Mesenchymal stem cell (in vitro differentiated cells and primary cell): ENCODE measurements around the gene FOXQ1.

ENCODE experiments used
- DNase-seq: peaks from one replicate; pipeline ENCODE4 v3.0.0-alpha.2; 2013
- H2AFZ ChIP-seq: one replicate; pipeline ENCODE4 v1.6.1; 2013; ENCODE audit warnings: low read depth, mild to moderate bottlenecking, control low read depth, inconsistent platforms, low read length, moderate library complexity
- H2AK5ac ChIP-seq: 2 replicates; pipeline ENCODE4 v1.6.1; 2013; ENCODE audit warnings: low read length, moderate library complexity, mild to moderate bottlenecking, inconsistent platforms; ENCODE audit not compliant: severe bottlenecking
- H2BK120ac ChIP-seq: one replicate; pipeline ENCODE4 v1.6.1; 2013; ENCODE audit warnings: low read depth, mild to moderate bottlenecking, inconsistent platforms, low read length, moderate library complexity
- H2BK12ac ChIP-seq, 2 experiments: one replicate each; pipeline ENCODE4 v1.6.1; 2013; ENCODE audit warnings: inconsistent platforms in 2 of 2, low read length in 2 of 2, mild to moderate bottlenecking in 2 of 2, moderate library complexity in 2 of 2, control low read depth in 1 of 2
- H2BK15ac ChIP-seq: one replicate; pipeline ENCODE4 v1.6.1; 2013; ENCODE audit warnings: mild to moderate bottlenecking, low read depth, inconsistent platforms; ENCODE audit not compliant: poor library complexity, severe bottlenecking
- H2BK5ac ChIP-seq: 2 replicates; pipeline ENCODE4 v1.6.1; 2013; ENCODE audit warnings: low read depth, mild to moderate bottlenecking, low read length, control low read depth, inconsistent platforms; ENCODE audit not compliant: poor library complexity, severe bottlenecking
- H3K14ac ChIP-seq, 2 experiments: one replicate each; pipeline ENCODE4 v1.6.1; 2013; ENCODE audit warnings: inconsistent platforms in 2 of 2, low read length in 2 of 2, control low read depth in 1 of 2, mild to moderate bottlenecking in 1 of 2, moderate library complexity in 1 of 2
- H3K18ac ChIP-seq, 2 experiments: one replicate each; pipeline ENCODE4 v1.6.1; 2013; ENCODE audit warnings: inconsistent platforms in 2 of 2, low read length in 2 of 2, control low read depth in 1 of 2, low read depth in 1 of 2, mild to moderate bottlenecking in 1 of 2
- H3K23ac ChIP-seq, 2 experiments: one replicate each; pipeline ENCODE4 v1.6.1; 2013; ENCODE audit warnings: inconsistent platforms in 2 of 2, low read length in 2 of 2, mild to moderate bottlenecking in 2 of 2, moderate library complexity in 2 of 2, control low read depth in 1 of 2
- H3K27ac ChIP-seq: 2 replicates; pipeline ENCODE4 v1.5.1; 2013; ENCODE audit warnings: mild to moderate bottlenecking, moderate library complexity, low read length, control low read depth, inconsistent platforms; ENCODE audit not compliant: poor library complexity, severe bottlenecking
- H3K27me3 ChIP-seq, 2 experiments: 2 replicates each; pipeline versions ENCODE4 v1.6.1 to v1.7.0; 2013; ENCODE audit warnings: low read length in 2 of 2, mild to moderate bottlenecking in 2 of 2, moderate library complexity in 2 of 2, control low read depth in 1 of 2, inconsistent platforms in 1 of 2; ENCODE audit not compliant: control insufficient read depth in 1 of 2, insufficient read depth in 1 of 2
- H3K36me3 ChIP-seq, 2 experiments: 2 replicates each; pipeline versions ENCODE4 v1.6.1 to v1.7.0; 2013; ENCODE audit warnings: low read length in 2 of 2, control low read depth in 1 of 2, inconsistent platforms in 1 of 2, low read depth in 1 of 2, mild to moderate bottlenecking in 1 of 2; ENCODE audit not compliant: insufficient read depth in 2 of 2, control insufficient read depth in 1 of 2
- H3K4ac ChIP-seq, 2 experiments: one replicate each; pipeline ENCODE4 v1.6.1; 2013; ENCODE audit warnings: inconsistent platforms in 2 of 2, low read length in 2 of 2, mild to moderate bottlenecking in 2 of 2, moderate library complexity in 2 of 2, control low read depth in 1 of 2, low read depth in 1 of 2
- H3K4me1 ChIP-seq: 2 replicates; pipeline ENCODE4 v1.6.1; 2013; ENCODE audit warnings: low read depth, low read length, control low read depth; ENCODE audit not compliant: control insufficient read depth, insufficient read depth
- H3K4me2 ChIP-seq: 2 replicates; pipeline ENCODE4 v1.6.1; 2013; ENCODE audit warnings: low read length, mild to moderate bottlenecking, inconsistent platforms; ENCODE audit not compliant: poor library complexity, severe bottlenecking
- H3K4me3 ChIP-seq, 2 experiments: 2 replicates each; pipeline versions ENCODE4 v1.5.1 to v1.7.0; 2013; ENCODE audit warnings: low read length in 2 of 2, mild to moderate bottlenecking in 2 of 2, control low read depth in 1 of 2, low read depth in 1 of 2; ENCODE audit not compliant: insufficient read depth in 1 of 2
- H3K79me1 ChIP-seq: replicated peaks from 2 replicates; pipeline ENCODE4 v1.6.1; 2013; ENCODE audit warnings: mild to moderate bottlenecking, control low read depth, low read length, inconsistent platforms; ENCODE audit not compliant: poor library complexity, severe bottlenecking
- H3K9ac ChIP-seq: 2 replicates; pipeline ENCODE4 v1.7.0; 2013; ENCODE audit warnings: mild to moderate bottlenecking, low read length, moderate library complexity
- H3K9me3 ChIP-seq: 2 replicates; pipeline ENCODE4 v1.7.0; 2013; ENCODE audit warnings: mild to moderate bottlenecking, low read length; ENCODE audit not compliant: control insufficient read depth
- H4K8ac ChIP-seq: one replicate; pipeline ENCODE4 v1.6.1; 2013; ENCODE audit warnings: inconsistent platforms, mild to moderate bottlenecking, low read length, moderate library complexity
- H4K91ac ChIP-seq: one replicate; pipeline ENCODE4 v1.6.1; 2013; ENCODE audit warnings: mild to moderate bottlenecking, low read length, inconsistent platforms
- WGBS: methylation state at CpG from one replicate; pipeline ENCODE4 v1.1.7; 2013; ENCODE audit warnings: mixed read lengths; 5-methylcytosine and 5-hydroxymethylcytosine counted together

The FOXQ1 gene

DNA sequence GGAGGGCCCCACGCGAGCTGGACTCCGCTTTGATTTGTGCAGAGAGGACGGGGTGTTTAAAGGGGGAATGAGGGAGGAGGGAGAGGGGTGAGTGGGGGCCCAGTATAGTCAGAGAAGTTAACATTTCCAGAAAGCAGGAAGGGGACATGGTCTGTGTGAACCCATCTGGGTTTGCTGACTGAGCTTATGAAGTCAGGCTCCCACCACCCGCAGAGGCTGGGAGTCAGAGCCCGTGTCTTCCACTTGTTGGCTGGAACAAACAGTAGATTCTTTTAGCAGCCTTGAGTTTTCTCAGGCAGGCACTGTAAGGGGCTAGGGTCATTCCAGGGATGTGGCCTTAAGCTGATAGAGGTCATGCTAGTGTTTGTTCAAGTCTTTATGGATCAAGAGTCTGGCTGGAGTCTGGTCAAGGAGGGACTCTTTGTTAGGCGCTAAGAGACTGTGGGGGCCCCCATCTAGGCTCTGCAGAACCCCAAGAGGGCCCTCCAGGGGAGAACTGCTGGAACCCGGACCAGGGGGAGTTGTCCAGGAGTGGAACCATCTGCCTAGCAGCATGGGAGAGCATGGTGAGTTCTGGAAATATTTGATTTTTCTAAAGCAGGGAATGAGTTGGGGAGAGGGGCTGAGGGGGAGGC lies 31.1 kb upstream of the FOXQ1 start:
- Histone ChIP-seq H3K79me1 (no peaks in the 10 kb centered on the region), H2AK5ac (no peak overlapping the region), H2BK12ac (no peak overlapping the region), H2BK5ac (no peak overlapping the region), H3K4me2 (no peak overlapping the region), H3K36me3 (no peaks in the 10 kb centered on the region), H3K14ac (no peak overlapping the region), H4K8ac (no peak overlapping the region), H4K91ac (no peak overlapping the region), H3K9ac (no peak overlapping the region), H3K18ac (no peak overlapping the region), H3K23ac (no peak overlapping the region), H3K9me3 (no peaks in the 10 kb centered on the region), H3K27ac (no peak overlapping the region), H2AFZ (no peak overlapping the region), H3K27me3 (peaks cover 0 to 21% of the 10 kb centered on the region in 2 experiments), H2BK15ac (no peak overlapping the region), H2BK120ac (no peak overlapping the region), H3K4me1 (peaks cover 9% of the 10 kb centered on the region), H3K4ac (no peak overlapping the region), H3K4me3 (no peak overlapping the region)
- no peak for DNase-seq
- WGBS: 87% methylated on average over 8 of the region's 8 CpGs

DNA sequence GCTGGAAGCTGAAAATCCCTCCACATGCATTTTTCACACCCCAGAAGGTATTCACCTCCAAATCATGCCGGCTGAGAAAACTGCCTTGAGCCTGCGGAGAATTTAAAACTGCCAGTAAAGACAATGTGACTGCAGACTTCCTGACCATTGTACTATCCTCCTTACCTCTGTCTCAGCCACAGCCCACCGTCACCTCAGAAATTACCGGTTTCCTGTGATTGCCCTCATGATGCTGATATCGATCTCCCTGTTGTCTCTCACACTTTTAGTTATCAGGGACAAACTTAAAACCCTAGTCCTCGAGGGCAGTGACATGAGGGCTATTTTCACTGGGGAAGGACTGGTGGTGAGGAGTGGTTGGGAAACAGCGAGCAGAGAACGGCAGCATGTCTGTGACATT lies 30.2 kb upstream of the FOXQ1 start:
- Histone ChIP-seq H3K36me3 (no peaks in the 10 kb centered on the region), H2BK5ac (no peak overlapping the region), H3K14ac (no peak overlapping the region), H2AK5ac (no peak overlapping the region), H3K79me1 (no peaks in the 10 kb centered on the region), H3K27ac (no peak overlapping the region), H3K27me3 (peaks cover 0 to 21% of the 10 kb centered on the region in 2 experiments), H4K8ac (no peak overlapping the region), H3K9ac (no peak overlapping the region), H2BK120ac (no peak overlapping the region), H3K4me2 (no peak overlapping the region), H4K91ac (no peak overlapping the region), H2BK15ac (no peak overlapping the region), H3K4ac (no peak overlapping the region), H3K18ac (no peak overlapping the region), H3K9me3 (no peaks in the 10 kb centered on the region), H3K4me3 (no peak overlapping the region), H3K4me1 (peaks cover 13% of the 10 kb centered on the region), H2BK12ac (no peak overlapping the region), H2AFZ (no peak overlapping the region), H3K23ac (no peak overlapping the region)
- WGBS: 78% methylated on average over 7 of the region's 8 CpGs
- no peak for DNase-seq

DNA sequence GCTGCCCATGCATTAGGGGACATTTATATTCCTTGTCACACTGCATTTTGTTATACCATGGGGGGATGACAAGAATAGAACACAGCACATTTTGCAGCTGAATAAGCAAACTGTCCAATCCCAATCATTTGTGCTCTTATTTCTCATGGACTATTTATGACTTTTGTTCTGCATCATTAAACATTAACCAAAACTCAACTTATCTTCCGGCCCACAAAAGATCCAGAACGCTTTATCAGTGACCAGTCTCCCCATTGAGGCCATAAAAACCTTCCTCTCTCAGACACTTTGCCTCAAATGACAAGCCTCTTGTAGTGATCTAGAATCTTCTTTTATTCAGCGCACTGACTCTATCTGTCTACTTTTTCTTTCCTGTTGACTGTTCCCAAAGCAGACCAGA lies 28.4 kb upstream of the FOXQ1 start:
- no peak overlapping the region for H3K4me2 ChIP-seq
- H3K27ac ChIP-seq: no peak overlapping the region
- no peak for DNase-seq
- peaks cover 0 to 15% of the 10 kb centered on the region in 2 experiments for H3K27me3 ChIP-seq
- 54% methylated on average over 3 of the region's 3 CpGs for WGBS
- H4K8ac ChIP-seq: no peak overlapping the region
- no peaks in the 10 kb centered on the region for H3K36me3 ChIP-seq
- no peak overlapping the region for H3K14ac ChIP-seq
- H2BK12ac ChIP-seq: no peak overlapping the region
- no peak overlapping the region for H3K9ac ChIP-seq
- H4K91ac ChIP-seq: no peak overlapping the region
- H3K4ac ChIP-seq: no peak overlapping the region
- H2BK120ac ChIP-seq: no peak overlapping the region
- no peaks in the 10 kb centered on the region for H3K79me1 ChIP-seq
- peaks cover 14% of the 10 kb centered on the region for H3K4me1 ChIP-seq
- H2BK15ac ChIP-seq: no peak overlapping the region
- no peak overlapping the region for H2AFZ ChIP-seq
- H3K23ac ChIP-seq: no peak overlapping the region
- H3K9me3 ChIP-seq: no peaks in the 10 kb centered on the region
- H2AK5ac ChIP-seq: no peak overlapping the region
- no peak overlapping the region for H3K4me3 ChIP-seq
- H3K18ac ChIP-seq: no peak overlapping the region
- H2BK5ac ChIP-seq: no peak overlapping the region

DNA sequence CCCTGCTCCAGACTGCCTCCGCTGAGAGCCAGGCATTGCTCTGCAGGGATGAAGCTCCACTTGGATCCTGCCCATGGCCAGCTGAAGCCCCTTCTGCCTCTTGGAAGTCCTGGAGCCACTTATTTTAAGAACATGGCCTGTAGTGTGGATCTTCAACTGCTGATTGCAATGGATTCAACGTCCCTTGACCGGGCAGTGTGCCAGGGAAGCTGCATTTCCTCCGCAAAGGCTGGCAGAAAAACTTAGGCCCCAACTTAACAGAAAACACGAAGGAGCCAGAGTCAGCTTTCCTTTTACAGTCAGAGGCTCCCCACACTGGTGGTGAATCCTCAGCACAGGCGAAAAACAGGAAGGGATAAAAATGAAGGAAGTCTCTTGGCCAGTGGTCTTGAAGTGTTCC lies 26.3 kb upstream of the FOXQ1 start:
- Histone ChIP-seq H3K18ac (no peak overlapping the region), H3K27ac (peak overlapping the region; percentile 25), H2BK15ac (no peak overlapping the region), H3K4me3 (no peak overlapping the region), H3K27me3 (peaks cover 0 to 8% of the 10 kb centered on the region in 2 experiments), H2BK120ac (no peak overlapping the region), H3K9ac (no peak overlapping the region), H2AFZ (no peak overlapping the region), H3K79me1 (no peaks in the 10 kb centered on the region), H3K9me3 (no peaks in the 10 kb centered on the region), H3K14ac (no peak overlapping the region), H2AK5ac (no peak overlapping the region), H4K91ac (no peak overlapping the region), H3K4ac (no peak overlapping the region), H3K4me1 (peaks cover 14% of the 10 kb centered on the region), H3K4me2 (no peak overlapping the region), H2BK12ac (no peak overlapping the region), H2BK5ac (no peak overlapping the region), H4K8ac (no peak overlapping the region), H3K23ac (no peak overlapping the region), H3K36me3 (no peaks in the 10 kb centered on the region)
- no peak for DNase-seq
- WGBS: 87% methylated on average over 6 of the region's 6 CpGs
